Gastrocnemius medialis (tissue), 4 donors: Measurements from ENCODE around the gene SAP30.

Source experiments
- CTCF ChIP-seq, 5 experiments: fragments of 450-650 bp in 3 of 5; fragments of 200-600 bp in 2 of 5; sonication (generic) in 2 of 5; IDR thresholded peaks in 4 of 5; conservative IDR thresholded peaks in 1 of 5; 1 replicate in 4 of 5; 2 replicates in 1 of 5; pipeline ENCODE4 v1.5.1; 2016 to 2019; ENCODE audit warnings: antibody characterized with exemption in 5 of 5, mild to moderate bottlenecking in 3 of 5, moderate library complexity in 3 of 5
- POLR2A ChIP-seq, 2 donors: fragments of 450-650 bp; IDR thresholded peaks; one replicate each; pipeline ENCODE4 v1.6.1; 2017; ENCODE audit warnings: antibody characterized with exemption in 2 of 2, mild to moderate bottlenecking in 2 of 2, moderate library complexity in 2 of 2

DNA sequence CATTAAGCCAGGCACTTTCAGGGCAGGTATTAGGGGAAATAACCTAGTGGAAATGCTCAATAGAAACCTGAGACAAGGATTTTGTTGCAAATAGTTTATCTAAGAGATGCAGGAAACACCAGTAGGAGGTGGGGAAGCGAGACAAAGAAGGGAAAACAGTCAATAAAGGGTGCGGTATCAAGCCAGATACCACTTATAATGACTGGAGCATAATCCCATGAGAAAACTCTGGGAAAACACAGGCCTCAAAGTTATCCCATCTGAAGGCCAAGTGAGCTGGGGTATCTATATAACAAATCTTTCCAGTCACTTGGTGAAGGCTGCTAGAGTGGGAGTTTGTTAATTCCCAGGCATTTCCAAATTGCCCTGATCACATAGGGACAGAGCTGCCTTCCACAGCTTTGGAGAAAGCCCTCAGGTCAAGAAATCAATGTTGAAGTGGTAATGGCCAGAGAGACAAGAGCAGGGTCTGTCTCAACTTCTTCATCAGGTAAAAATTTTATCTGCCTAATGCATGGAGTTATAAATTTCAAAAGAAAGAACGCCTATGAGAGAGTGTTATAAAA, 26.8 kb upstream of the SAP30 start:
- TF ChIP-seq CTCF (IDR thresholded peaks at IDR 0.05 in 4 of 5, conservative IDR thresholded peaks at IDR 0.05 in 1 of 5) (no peak), POLR2A (IDR thresholded peaks at IDR 0.05) (no peak)
